Astrocyte (in vitro differentiated cells and primary cell): ENCODE measurements around the gene TXLNA.

Source experiments
- EZH2 ChIP-seq: IDR thresholded peaks from 2 replicates; pipeline ENCODE4 v1.6.1; 2012; ENCODE audit warnings: mild to moderate bottlenecking, low read length, inconsistent platforms; ENCODE audit not compliant: insufficient read depth
- TF ChIP-seq, protein P1 (sequence below): IDR thresholded peaks from 2 replicates; pipeline ENCODE4 v1.5.1; 2011; ENCODE audit warnings: low read depth, mild to moderate bottlenecking, inconsistent platforms, low read length, moderate library complexity; ENCODE audit not compliant: insufficient read depth

GRCh38 chr1:32197837-32198236 is 18.4 kb downstream of the TXLNA start:
- TF ChIP-seq, protein P1, sequence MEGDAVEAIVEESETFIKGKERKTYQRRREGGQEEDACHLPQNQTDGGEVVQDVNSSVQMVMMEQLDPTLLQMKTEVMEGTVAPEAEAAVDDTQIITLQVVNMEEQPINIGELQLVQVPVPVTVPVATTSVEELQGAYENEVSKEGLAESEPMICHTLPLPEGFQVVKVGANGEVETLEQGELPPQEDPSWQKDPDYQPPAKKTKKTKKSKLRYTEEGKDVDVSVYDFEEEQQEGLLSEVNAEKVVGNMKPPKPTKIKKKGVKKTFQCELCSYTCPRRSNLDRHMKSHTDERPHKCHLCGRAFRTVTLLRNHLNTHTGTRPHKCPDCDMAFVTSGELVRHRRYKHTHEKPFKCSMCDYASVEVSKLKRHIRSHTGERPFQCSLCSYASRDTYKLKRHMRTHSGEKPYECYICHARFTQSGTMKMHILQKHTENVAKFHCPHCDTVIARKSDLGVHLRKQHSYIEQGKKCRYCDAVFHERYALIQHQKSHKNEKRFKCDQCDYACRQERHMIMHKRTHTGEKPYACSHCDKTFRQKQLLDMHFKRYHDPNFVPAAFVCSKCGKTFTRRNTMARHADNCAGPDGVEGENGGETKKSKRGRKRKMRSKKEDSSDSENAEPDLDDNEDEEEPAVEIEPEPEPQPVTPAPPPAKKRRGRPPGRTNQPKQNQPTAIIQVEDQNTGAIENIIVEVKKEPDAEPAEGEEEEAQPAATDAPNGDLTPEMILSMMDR: no peak
- no peak for TF ChIP-seq EZH2
